ENCODE data around the gene CLEC4F.

CLEC4F gene

DNA sequence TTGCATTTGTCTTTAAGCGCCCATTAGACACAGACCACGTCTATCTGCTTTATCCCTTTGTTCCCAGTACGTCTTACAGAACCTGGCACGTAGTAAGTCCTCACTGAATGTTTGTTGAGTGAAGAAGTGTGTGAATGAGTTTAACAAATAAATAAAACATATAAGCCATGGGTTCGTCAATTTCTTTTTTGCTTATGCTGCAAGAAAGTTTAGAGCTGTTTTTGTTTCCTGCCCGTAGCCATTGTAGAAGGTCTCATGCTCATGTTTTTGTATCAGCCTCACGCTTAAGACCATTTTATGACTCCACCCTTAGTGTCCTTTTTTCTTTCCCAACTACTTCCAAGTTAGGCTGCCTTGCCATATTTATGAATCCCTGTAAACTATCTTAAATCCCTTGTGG is 54.9 kb downstream of the CLEC4F start:
- no peak for DNase-seq (ENCODE audit: low spot score)
- TF ChIP-seq, protein P1, sequence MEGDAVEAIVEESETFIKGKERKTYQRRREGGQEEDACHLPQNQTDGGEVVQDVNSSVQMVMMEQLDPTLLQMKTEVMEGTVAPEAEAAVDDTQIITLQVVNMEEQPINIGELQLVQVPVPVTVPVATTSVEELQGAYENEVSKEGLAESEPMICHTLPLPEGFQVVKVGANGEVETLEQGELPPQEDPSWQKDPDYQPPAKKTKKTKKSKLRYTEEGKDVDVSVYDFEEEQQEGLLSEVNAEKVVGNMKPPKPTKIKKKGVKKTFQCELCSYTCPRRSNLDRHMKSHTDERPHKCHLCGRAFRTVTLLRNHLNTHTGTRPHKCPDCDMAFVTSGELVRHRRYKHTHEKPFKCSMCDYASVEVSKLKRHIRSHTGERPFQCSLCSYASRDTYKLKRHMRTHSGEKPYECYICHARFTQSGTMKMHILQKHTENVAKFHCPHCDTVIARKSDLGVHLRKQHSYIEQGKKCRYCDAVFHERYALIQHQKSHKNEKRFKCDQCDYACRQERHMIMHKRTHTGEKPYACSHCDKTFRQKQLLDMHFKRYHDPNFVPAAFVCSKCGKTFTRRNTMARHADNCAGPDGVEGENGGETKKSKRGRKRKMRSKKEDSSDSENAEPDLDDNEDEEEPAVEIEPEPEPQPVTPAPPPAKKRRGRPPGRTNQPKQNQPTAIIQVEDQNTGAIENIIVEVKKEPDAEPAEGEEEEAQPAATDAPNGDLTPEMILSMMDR (IDR thresholded peaks at IDR 0.05; ENCODE audit: extremely low read depth, insufficient read depth, missing control alignments), result no peak
- in situ Hi-C loops (cut with MboI; ENCODE audit: low pct_unique_long_range_greater_than_20kb, low sequenced_read_pairs, unreplicated experiment), result no loop called here

DNA sequence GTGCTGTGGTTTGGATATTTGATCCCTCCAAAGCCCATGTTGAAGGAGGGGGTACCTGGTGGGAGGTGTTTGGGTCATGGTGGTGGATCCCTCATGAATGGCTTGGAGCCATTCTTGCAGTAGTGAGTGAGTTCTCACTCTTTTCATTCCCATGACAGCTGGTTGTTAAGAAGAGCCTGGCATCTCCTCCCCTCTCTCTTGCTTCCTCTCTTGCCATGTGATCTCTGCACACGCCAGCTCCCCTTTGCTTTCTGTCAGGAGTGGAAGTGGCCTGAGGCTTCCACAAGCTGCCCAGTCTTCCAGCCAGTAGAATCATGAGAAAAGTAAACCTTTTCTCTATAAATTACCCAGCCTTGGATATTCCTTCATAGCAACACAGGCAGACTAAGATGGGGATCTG is 61.0 kb downstream of the CLEC4F start:
- in situ Hi-C loops (cut with MboI; ENCODE audit: low pct_unique_long_range_greater_than_20kb, low sequenced_read_pairs, unreplicated experiment), result no loop called here

More for the DNA sequence above, 61.0 kb downstream of the CLEC4F start:
- TF ChIP-seq, protein P1 (IDR thresholded peaks at IDR 0.05; ENCODE audit: extremely low read depth, insufficient read depth, missing control alignments), result no peak
- DNase-seq (ENCODE audit: low spot score), result no peak
